Right renal cortex interstitium (tissue), 3 donors: ENCODE measurements around the gene STX18. TPM values are rescaled to one million over a fixed set of nuclear protein-coding genes. Genes with fewer than 3 reads are reported as not detected.
"Not testable (repeated sequence)": the region's sequence is repeated elsewhere in the genome, so short reads cannot be mapped to it uniquely, and the experiment has no call there.

Source experiments
- DNase-seq, 3 donors: peaks; one replicate each; pipeline ENCODE4 v3.0.0-alpha.2; 2013; ENCODE audit warnings: low read depth in 3 of 3, low spot score in 2 of 3
- polyA plus RNA-seq, 3 donors: library from polyadenylated mRNA; unstranded; fragments of 120-200 nt; gene quantifications; one replicate each; pipeline ENCODE4 v1.2.1, GENCODE V29; 2013; ENCODE audit not compliant: insufficient read length in 3 of 3

The STX18 gene
- polyA plus RNA-seq, 3 donors = 73.9 to 82.1 (median 80.7) TPM

GRCh38 chr4:4558881-4559280 is 17.0 kb upstream of the STX18 start:
- DNase-seq = no peak

- DNase-seq = no peak
Measured at GRCh38 chr4:4555916-4556315, 14.1 kb upstream of the STX18 start.

GRCh38 chr4:4554234-4554633 is 12.4 kb upstream of the STX18 start:
- DNase-seq = no peak

- not testable (repeated sequence) for DNase-seq
Measured at GRCh38 chr4:4552042-4552441, 10.2 kb upstream of the STX18 start.

- not testable (repeated sequence) for DNase-seq
Measured at GRCh38 chr4:4550161-4550560, 8.3 kb upstream of the STX18 start.

- no peak for DNase-seq
Measured at GRCh38 chr4:4549534-4549933, 7.7 kb upstream of the STX18 start.

GRCh38 chr4:4542774-4543485 is 1.1 kb upstream of the STX18 start:
- DNase-seq = no peak

- DNase-seq = no peak
Measured at GRCh38 chr4:4541040-4541631, 712 bp downstream of the STX18 start.

GRCh38 chr4:4539481-4539880 is 2.4 kb downstream of the STX18 start:
- no peak for DNase-seq

- no peak for DNase-seq
Measured at GRCh38 chr4:4535590-4535989, 6.3 kb downstream of the STX18 start.

GRCh38 chr4:4534515-4535145 is 7.2 kb downstream of the STX18 start:
- no peak for DNase-seq

- no peak for DNase-seq
Measured at GRCh38 chr4:4533461-4534169, 8.2 kb downstream of the STX18 start.

- DNase-seq = no peak
Measured at GRCh38 chr4:4532371-4533154, 9.3 kb downstream of the STX18 start.

GRCh38 chr4:4529392-4529791 is 12.5 kb downstream of the STX18 start:
- DNase-seq = no peak

- no peak for DNase-seq
Measured at GRCh38 chr4:4526401-4526800, 15.4 kb downstream of the STX18 start.

GRCh38 chr4:4524364-4524763 is 17.5 kb downstream of the STX18 start:
- DNase-seq = no peak

- DNase-seq = no peak
Measured at GRCh38 chr4:4521731-4522130, 20.1 kb downstream of the STX18 start.

GRCh38 chr4:4521136-4521535 is 20.7 kb downstream of the STX18 start:
- DNase-seq = no peak

GRCh38 chr4:4519297-4519894 is 22.5 kb downstream of the STX18 start:
- no peak for DNase-seq

GRCh38 chr4:4518747-4519146 is 23.1 kb downstream of the STX18 start:
- DNase-seq = no peak
